NB4 (cell line): ENCODE results near the gene DMBX1.

ENCODE experiments used
- CTCF ChIP-seq: IDR thresholded peaks from one replicate; pipeline ENCODE4 v1.5.1; 2012; ENCODE audit warnings: low read depth, low read length
- MYC ChIP-seq: IDR thresholded peaks from 2 replicates; pipeline ENCODE4 v1.6.1; 2011; ENCODE audit warnings: low read depth, low read length
- POLR2A ChIP-seq: IDR thresholded peaks from 2 replicates; pipeline ENCODE4 v1.6.1; 2011; ENCODE audit warnings: mild to moderate bottlenecking; ENCODE audit not compliant: insufficient read length; ENCODE audit errors: extremely low read depth
- TF ChIP-seq, protein P1 (sequence below): IDR thresholded peaks from 2 replicates; pipeline ENCODE4 v1.6.1; 2011; ENCODE audit warnings: low read depth, low read length

GRCh38 chr1:46530311-46530710 lies 40.7 kb downstream of the DMBX1 start:
- TF ChIP-seq CTCF (no peak), POLR2A (no peak), MYC (no peak)
- TF ChIP-seq, protein P1, sequence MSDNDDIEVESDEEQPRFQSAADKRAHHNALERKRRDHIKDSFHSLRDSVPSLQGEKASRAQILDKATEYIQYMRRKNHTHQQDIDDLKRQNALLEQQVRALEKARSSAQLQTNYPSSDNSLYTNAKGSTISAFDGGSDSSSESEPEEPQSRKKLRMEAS, result no peak
